CD14-positive monocyte (primary cell): ENCODE measurements around the gene MR1. TPM values are rescaled to one million over a fixed set of nuclear protein-coding genes. Genes with fewer than 3 reads are reported as not detected.
A peak's percentile ranks its signal among the peaks of the same experiment; 100 is the strongest.

Experiments used
- DNase-seq, 3 donors: peaks; one replicate each; pipeline ENCODE4 v3.0.0-alpha.2; 2011 to 2022
- H2AFZ ChIP-seq: 2 replicates; pipeline ENCODE4 v1.6.0; 2012; ENCODE audit warnings: mild to moderate bottlenecking, low read depth, low read length, inconsistent platforms; ENCODE audit not compliant: insufficient read depth, poor library complexity, severe bottlenecking
- H3K27ac ChIP-seq, 2 donors: 1 replicate in 1 of 2; 2 replicates in 1 of 2; pipeline ENCODE4 v1.5.1; 2012 to 2013; ENCODE audit warnings: low read length in 2 of 2, control low read depth in 1 of 2, inconsistent platforms in 1 of 2, low read depth in 1 of 2, mild to moderate bottlenecking in 1 of 2
- H3K27me3 ChIP-seq, 2 donors: one replicate each; pipeline versions ENCODE4 v1.6.0 to v1.6.1; 2011 to 2013; ENCODE audit warnings: low read length in 2 of 2; ENCODE audit not compliant: control insufficient read depth in 2 of 2, insufficient read depth in 2 of 2
- H3K36me3 ChIP-seq, 2 donors: replicated peaks in 1 of 2; 1 replicate in 1 of 2; 2 replicates in 1 of 2; pipeline versions ENCODE4 v1.5.1 to v1.6.1; 2012 to 2013; ENCODE audit warnings: low read length in 2 of 2, control low read depth in 1 of 2, inconsistent platforms in 1 of 2, mild to moderate bottlenecking in 1 of 2; ENCODE audit not compliant: insufficient read depth in 2 of 2, control insufficient read depth in 1 of 2
- H3K4me1 ChIP-seq, 2 donors: 1 replicate in 1 of 2; 2 replicates in 1 of 2; pipeline versions ENCODE4 v1.5.1 to v1.6.1; 2012 to 2013; ENCODE audit warnings: low read length in 2 of 2, control low read depth in 1 of 2, inconsistent platforms in 1 of 2, mild to moderate bottlenecking in 1 of 2, moderate library complexity in 1 of 2; ENCODE audit not compliant: insufficient read depth in 2 of 2, control insufficient read depth in 1 of 2
- H3K4me2 ChIP-seq: replicated peaks from 2 replicates; pipeline ENCODE3; 2012; ENCODE audit warnings: low read length, moderate library complexity, mild to moderate bottlenecking; ENCODE audit not compliant: poor library complexity, severe bottlenecking; ENCODE audit errors: extremely low read depth
- H3K4me3 ChIP-seq, 3 experiments: fragments of 200-600 bp in 1 of 3; sonication (generic) in 1 of 3; replicated peaks in 1 of 3; 1 replicate in 2 of 3; 2 replicates in 1 of 3; pipeline ENCODE4 v1.5.1; 2011 to 2013; ENCODE audit warnings: low read length in 3 of 3, mild to moderate bottlenecking in 3 of 3, control low read depth in 2 of 3, low read depth in 2 of 3, inconsistent platforms in 1 of 3, moderate library complexity in 1 of 3
- H3K79me2 ChIP-seq: 2 replicates; pipeline ENCODE4 v1.6.0; 2012; ENCODE audit warnings: mild to moderate bottlenecking, control low read depth, inconsistent platforms, low read length, moderate library complexity; ENCODE audit not compliant: insufficient read depth
- H3K9ac ChIP-seq: 2 replicates; pipeline ENCODE4 v1.6.0; 2017; ENCODE audit warnings: low read length, mild to moderate bottlenecking; ENCODE audit not compliant: insufficient read depth, poor library complexity, severe bottlenecking
- H3K9me3 ChIP-seq, 2 donors: replicated peaks in 1 of 2; 1 replicate in 1 of 2; 2 replicates in 1 of 2; pipeline versions ENCODE4 v1.5.1 to v1.6.1; 2012 to 2013; ENCODE audit warnings: low read length in 2 of 2, control low read depth in 1 of 2; ENCODE audit not compliant: control insufficient read depth in 1 of 2, insufficient read depth in 1 of 2
- H4K20me1 ChIP-seq: 2 replicates; pipeline ENCODE4 v1.6.0; 2012; ENCODE audit warnings: mild to moderate bottlenecking, low read length, control low read depth, moderate library complexity; ENCODE audit not compliant: insufficient read depth
- H3K27ac Mint-ChIP-seq, 7 donors: one replicate each; pipeline ENCODE4 v1.8.0; 2020; ENCODE audit warnings: mild to moderate bottlenecking in 7 of 7, mixed read lengths in 7 of 7, moderate library complexity in 6 of 7, inconsistent platforms in 2 of 7
- H3K27me3 Mint-ChIP-seq, 3 donors: one replicate each; pipeline ENCODE4 v1.8.0; 2021 to 2022; ENCODE audit warnings: low read depth in 3 of 3, mild to moderate bottlenecking in 3 of 3, mixed read lengths in 3 of 3, moderate library complexity in 3 of 3, inconsistent platforms in 1 of 3
- H3K36me3 Mint-ChIP-seq, 2 donors: one replicate each; pipeline ENCODE4 v1.8.0; 2020; ENCODE audit warnings: mixed read lengths in 2 of 2, inconsistent platforms in 1 of 2, mild to moderate bottlenecking in 1 of 2
- H3K4me1 Mint-ChIP-seq: one replicate; pipeline ENCODE4 v1.8.0; 2020; ENCODE audit warnings: mild to moderate bottlenecking, mixed read lengths
- H3K4me3 Mint-ChIP-seq, 2 donors: one replicate each; pipeline ENCODE4 v1.8.0; 2020; ENCODE audit warnings: mild to moderate bottlenecking in 2 of 2, mixed read lengths in 2 of 2, moderate library complexity in 1 of 2
- H3K9me3 Mint-ChIP-seq, 7 donors: one replicate each; pipeline ENCODE4 v1.8.0; 2020 to 2022; ENCODE audit warnings: mixed read lengths in 7 of 7, mild to moderate bottlenecking in 6 of 7, moderate library complexity in 6 of 7, inconsistent platforms in 2 of 7
- CTCF ChIP-seq: fragments of 200-600 bp; IDR thresholded peaks from one replicate; pipeline ENCODE4 v1.8.0; 2022; ENCODE audit warnings: antibody characterized with exemption, mild to moderate bottlenecking
- WGBS: methylation state at CpG from one replicate; pipeline ENCODE4 v1.1.5; 2013; ENCODE audit warnings: missing lambda C conversion rate; ENCODE audit not compliant: insufficient coverage; 5-methylcytosine and 5-hydroxymethylcytosine counted together
- intact Hi-C, 2 donors: fragments of 100-400 bp; cut with micrococcal nuclease; formaldehyde crosslinking; loops; one replicate each; pipeline versions ENCODE4 v1.15.0 to v1.15.1; 2023
- polyA plus RNA-seq, 3 donors: library from polyadenylated mRNA; depleted of rRNA in 1 of 3; unstranded in 2 of 3; stranded (reverse) in 1 of 3; fragments of 300-500 nt in 2 of 3; fragments of >200 nt in 1 of 3; fragmentation: Illumina TruSeq in 2 of 3; gene quantifications; 1 replicate in 2 of 3; 2 replicates in 1 of 3; pipeline ENCODE4 v1.2.3, GENCODE V29; 2012 to 2021

The MR1 gene
- polyA plus RNA-seq, 3 donors: 17.7 to 46.9 (median 40.9) TPM

GRCh38 chr1:181056560-181056959, 22.8 kb downstream of the MR1 start:
- intact Hi-C loops: no loop called here
- peaks cover 27 to 73% of the 10 kb centered on the region in 2 donors for H3K36me3 ChIP-seq
- H3K36me3 Mint-ChIP-seq: peaks cover 67 to 75% of the 10 kb centered on the region in 2 donors
- H3K79me2 ChIP-seq: no peaks in the 10 kb centered on the region
- 98% methylated on average over 6 of the region's 6 CpGs for WGBS
- no peak overlapping the region for H3K4me2 ChIP-seq
- no peak overlapping the region for H3K27ac ChIP-seq
- H4K20me1 ChIP-seq: no peaks in the 10 kb centered on the region
- DNase-seq: no peak
- no peak overlapping the region for H3K4me3 Mint-ChIP-seq
- H3K4me3 ChIP-seq: no peak overlapping the region
- H2AFZ ChIP-seq: no peak overlapping the region
- no peaks in the 10 kb centered on the region for H3K27me3 ChIP-seq
- peak overlapping the region in 3 of 7 donors; percentile 3 to 57 (median 48) for H3K27ac Mint-ChIP-seq
- H3K27me3 Mint-ChIP-seq: peaks cover 0 to 2% (median 2%) of the 10 kb centered on the region in 3 donors
- TF ChIP-seq CTCF: no peak
- no peak overlapping the region for H3K9ac ChIP-seq
- peaks cover 4 to 11% (median 9%) of the 10 kb centered on the region in 7 donors for H3K9me3 Mint-ChIP-seq
- H3K9me3 ChIP-seq: peaks cover 6 to 8% of the 10 kb centered on the region in 2 donors
- peaks cover 17 to 18% of the 10 kb centered on the region in 2 donors for H3K4me1 ChIP-seq
- H3K4me1 Mint-ChIP-seq: peaks cover 16% of the 10 kb centered on the region

GRCh38 chr1:181057079-181057478, 23.3 kb downstream of the MR1 start:
- no peak for TF ChIP-seq CTCF
- H3K4me1 ChIP-seq: peaks cover 22 to 23% of the 10 kb centered on the region in 2 donors

More at GRCh38 chr1:181057079-181057478, 23.3 kb downstream of the MR1 start:
- Histone ChIP-seq H3K4me2 (no peak overlapping the region), H3K9ac (no peak overlapping the region), H3K36me3 (peaks cover 22 to 68% of the 10 kb centered on the region in 2 donors), H3K27ac (no peak overlapping the region), H3K4me3 (no peak overlapping the region), H3K79me2 (no peaks in the 10 kb centered on the region), H3K9me3 (peaks cover 6 to 8% of the 10 kb centered on the region in 2 donors), H2AFZ (no peak overlapping the region), H4K20me1 (no peaks in the 10 kb centered on the region), H3K27me3 (no peaks in the 10 kb centered on the region)
- Mint-ChIP-seq H3K4me3 (no peak overlapping the region), H3K4me1 (peaks cover 21% of the 10 kb centered on the region), H3K27me3 (peaks cover 0 to 2% (median 2%) of the 10 kb centered on the region in 3 donors), H3K9me3 (peaks cover 4 to 11% (median 9%) of the 10 kb centered on the region in 7 donors), H3K27ac (peak overlapping the region in 2 of 7 donors; percentile 3 to 57), H3K36me3 (peaks cover 63 to 73% of the 10 kb centered on the region in 2 donors)
- 50% methylated on average over 2 of the region's 3 CpGs for WGBS
- intact Hi-C loops: no loop called here
- DNase-seq: no peak
